GM19238 (cell line): ENCODE measurements around the gene PER1.

Experiments used
- DNase-seq: peaks from one replicate; pipeline ENCODE4 v3.0.0; 2011; ENCODE audit warnings: low spot score; ENCODE audit not compliant: insufficient read length

The PER1 gene

DNA sequence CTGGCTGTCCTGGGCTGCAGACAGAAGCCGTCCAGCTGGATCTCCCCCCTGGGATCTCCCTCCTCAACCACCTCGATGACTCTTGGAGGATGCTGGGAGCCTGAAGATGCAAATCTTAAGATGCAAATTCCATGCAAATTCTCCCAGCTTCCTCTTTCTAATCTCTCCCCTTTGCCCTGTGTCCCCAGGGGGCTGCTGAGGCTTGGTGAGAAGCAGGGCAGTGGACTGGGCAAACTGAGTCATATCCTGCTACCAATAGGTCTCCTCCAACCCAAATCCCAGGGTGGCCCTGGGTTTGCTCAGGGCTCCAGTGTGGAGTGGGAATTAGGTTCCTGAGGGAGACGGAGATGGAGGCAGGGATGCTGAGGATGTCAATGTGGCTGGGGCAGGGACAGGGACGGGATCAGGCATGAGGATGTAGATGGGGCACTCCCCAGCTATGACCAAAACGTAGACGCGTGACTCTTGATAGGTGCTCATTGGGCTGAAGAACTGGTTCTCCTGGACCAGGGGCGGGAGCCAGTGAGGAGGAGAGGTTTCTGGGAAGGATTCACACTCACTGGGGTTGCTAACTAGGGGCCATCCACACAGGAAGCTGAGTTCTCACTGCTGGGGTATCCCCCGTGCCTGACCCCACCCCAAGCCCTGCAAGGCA lies 61.0 kb downstream of the PER1 start:
- DNase-seq = peak; percentile 68
